PFSK-1 (cell line): ENCODE results near the gene PUS10.

Experiments used
- FOXP2 ChIP-seq: optimal IDR thresholded peaks from 2 replicates; pipeline ENCODE3; 2011; ENCODE audit warnings: borderline replicate concordance, control low read depth, inconsistent platforms; ENCODE audit not compliant: insufficient read depth; ENCODE audit errors: extremely low read length, extremely low read depth
- POLR2AphosphoS5 ChIP-seq: IDR thresholded peaks from 2 replicates; pipeline ENCODE4 v1.6.1; 2012; ENCODE audit warnings: low read depth, mild to moderate bottlenecking, control low read depth, low read length, moderate library complexity
- REST ChIP-seq, 2 experiments: IDR thresholded peaks; 2 replicates each; pipeline versions ENCODE4 v1.6.1 to v1.8.0; 2011 to 2012; ENCODE audit warnings: low read depth in 2 of 2, low read length in 2 of 2, control low read depth in 1 of 2, inconsistent platforms in 1 of 2, mild to moderate bottlenecking in 1 of 2, moderate library complexity in 1 of 2; ENCODE audit not compliant: insufficient read depth in 1 of 2
- SIN3A ChIP-seq: IDR thresholded peaks from 2 replicates; pipeline ENCODE4 v1.6.1; 2012; ENCODE audit warnings: mild to moderate bottlenecking, low read length, moderate library complexity, borderline replicate concordance; ENCODE audit not compliant: insufficient read depth
- TAF1 ChIP-seq: IDR thresholded peaks from 2 replicates; pipeline ENCODE4 v1.6.1; 2012; ENCODE audit warnings: low read length, control low read depth, borderline replicate concordance; ENCODE audit not compliant: insufficient read depth

The PUS10 gene

GRCh38 chr2:60977562-60977895, 40.5 kb downstream of the PUS10 start:
- TF ChIP-seq FOXP2 (no peak), REST (IDR thresholded peaks at IDR 0.05; ENCODE audit: insufficient read depth in 1 of 2, low read depth in 2 of 2, low read length in 2 of 2) (no peak), TAF1 (no peak), SIN3A (no peak), POLR2AphosphoS5 (no peak)

- TF ChIP-seq POLR2AphosphoS5 (no peak), TAF1 (no peak), REST (IDR thresholded peaks at IDR 0.05; ENCODE audit: insufficient read depth in 1 of 2, low read depth in 2 of 2, low read length in 2 of 2) (no peak), FOXP2 (no peak), SIN3A (no peak)
These were observed 41.0 kb downstream of the PUS10 start for GRCh38 chr2:60976875-60977561.

GRCh38 chr2:60976256-60976850, 41.7 kb downstream of the PUS10 start:
- no peak for TF ChIP-seq SIN3A
- TF ChIP-seq TAF1 = no peak

GRCh38 chr2:60974652-60975051, 43.4 kb downstream of the PUS10 start:
- no peak for TF ChIP-seq REST (IDR thresholded peaks at IDR 0.05; ENCODE audit: insufficient read depth in 1 of 2, low read depth in 2 of 2, low read length in 2 of 2)
- no peak for TF ChIP-seq SIN3A
- TF ChIP-seq POLR2AphosphoS5 = no peak
- TF ChIP-seq TAF1 = no peak
- TF ChIP-seq FOXP2 = no peak

- TF ChIP-seq SIN3A (no peak), REST (IDR thresholded peaks at IDR 0.05; ENCODE audit: insufficient read depth in 1 of 2, low read depth in 2 of 2, low read length in 2 of 2) (no peak), POLR2AphosphoS5 (no peak), FOXP2 (no peak), TAF1 (no peak)
These were observed 44.4 kb downstream of the PUS10 start for GRCh38 chr2:60973705-60974104.
